Panc1 (cell line): Measurements from ENCODE around the gene FOS.

Experiments
- CTCF ChIP-seq: fragments of 450-650 bp; IDR thresholded peaks from 2 replicates; pipeline ENCODE4 v1.5.1; 2017; ENCODE audit warnings: mild to moderate bottlenecking
- POLR2AphosphoS5 ChIP-seq: IDR thresholded peaks from 2 replicates; pipeline ENCODE4 v1.6.1; 2012; ENCODE audit warnings: mild to moderate bottlenecking, low read depth, low read length, moderate library complexity
- REST ChIP-seq, 2 experiments: IDR thresholded peaks; 2 replicates each; pipeline ENCODE4 v1.6.1; 2011 to 2012; ENCODE audit warnings: low read depth in 2 of 2, control low read depth in 1 of 2, low read length in 1 of 2, mild to moderate bottlenecking in 1 of 2, moderate library complexity in 1 of 2; ENCODE audit not compliant: insufficient read depth in 1 of 2
- SIN3A ChIP-seq: IDR thresholded peaks from 2 replicates; pipeline ENCODE4 v1.6.1; 2012; ENCODE audit warnings: low read depth, mild to moderate bottlenecking, low read length, moderate library complexity, borderline replicate concordance; ENCODE audit not compliant: insufficient read depth

- TF ChIP-seq POLR2AphosphoS5 (no peak), SIN3A (no peak), REST (IDR thresholded peaks at IDR 0.05; ENCODE audit: insufficient read depth in 1 of 2, low read depth in 2 of 2, low read length in 1 of 2) (no peak), CTCF (no peak)
These were observed 16.0 kb upstream of the FOS start for GRCh38 chr14:75262641-75263040.
